B cell (primary cell): Measurements from ENCODE around the gene TRPV5. TPM values are rescaled to one million over a fixed set of nuclear protein-coding genes. Genes with fewer than 3 reads are reported as not detected.

Experiments used
- ATAC-seq: fragments of 200-7000 bp; cut with Tn5 transposase; one replicate; pipeline ENCODE4 v1.10.0; 2021; ENCODE audit warnings: low read depth, mild to moderate bottlenecking, moderate number of reproducible peaks, moderate library complexity
- CTCF ChIA-PET: fragments of 350-600 bp; sonication (Branson Sonifier 250); formaldehyde crosslinking; loops from one replicate; lab custom pipeline; 2021; ENCODE audit warnings: antibody characterized with exemption, inconsistent platforms; lab: Charles Lee
- POLR2A ChIA-PET: fragments of 350-600 bp; sonication (Branson Sonifier 250); formaldehyde crosslinking; loops from one replicate; lab custom pipeline; 2021; ENCODE audit warnings: antibody characterized with exemption; lab: Charles Lee
- DNase-seq: peaks from one replicate; pipeline ENCODE4 v3.0.0; 2013
- H2AFZ ChIP-seq: 2 replicates; pipeline ENCODE4 v1.6.1; 2012; ENCODE audit warnings: mild to moderate bottlenecking, low read depth, low read length; ENCODE audit not compliant: insufficient read depth, poor library complexity, severe bottlenecking
- H3K27ac ChIP-seq, 2 donors: 1 replicate in 1 of 2; 2 replicates in 1 of 2; pipeline ENCODE4 v1.5.1; 2012 to 2013; ENCODE audit warnings: low read length in 2 of 2, mild to moderate bottlenecking in 2 of 2, moderate library complexity in 1 of 2
- H3K27me3 ChIP-seq, 4 experiments: fragments of 200-600 bp in 1 of 4; sonication (generic) in 1 of 4; replicated peaks in 1 of 4; 1 replicate in 2 of 4; 2 replicates in 2 of 4; pipeline versions ENCODE4 v1.6.1 to v1.7.0; 2013 to 2016; ENCODE audit warnings: low read length in 3 of 4, mild to moderate bottlenecking in 2 of 4, mixed read lengths in 1 of 4, moderate library complexity in 1 of 4; ENCODE audit not compliant: insufficient read depth in 4 of 4, control insufficient read depth in 3 of 4; ENCODE audit errors: control extremely low read depth in 1 of 4
- H3K36me3 ChIP-seq, 2 experiments: replicated peaks in 1 of 2; 1 replicate in 1 of 2; 2 replicates in 1 of 2; pipeline versions ENCODE4 v1.6.1 to v1.7.1; 2013; ENCODE audit warnings: low read length in 1 of 2; ENCODE audit not compliant: insufficient read depth in 2 of 2, control insufficient read depth in 1 of 2; ENCODE audit errors: control extremely low read depth in 1 of 2, extremely low read depth in 1 of 2
- H3K4me1 ChIP-seq, 2 donors: fragments of 200-600 bp in 1 of 2; sonication (generic) in 1 of 2; 1 replicate in 1 of 2; 2 replicates in 1 of 2; pipeline versions ENCODE4 v1.5.1 to v1.6.1; 2013 to 2017; ENCODE audit warnings: low read length in 2 of 2; ENCODE audit not compliant: control insufficient read depth in 2 of 2, insufficient read depth in 2 of 2
- H3K4me2 ChIP-seq: replicated peaks from 2 replicates; pipeline ENCODE3; 2012; ENCODE audit warnings: mild to moderate bottlenecking, low read depth, low read length; ENCODE audit not compliant: poor library complexity, severe bottlenecking
- H3K4me3 ChIP-seq, 5 experiments: fragments of 200-600 bp in 1 of 5; sonication (generic) in 1 of 5; 1 replicate in 3 of 5; 2 replicates in 2 of 5; pipeline versions ENCODE4 v1.5.1 to v1.7.0; 2011 to 2016; ENCODE audit warnings: low read length in 4 of 5, mild to moderate bottlenecking in 4 of 5, low read depth in 2 of 5, control low read depth in 1 of 5, moderate library complexity in 1 of 5; ENCODE audit not compliant: insufficient read depth in 1 of 5; ENCODE audit errors: control extremely low read depth in 1 of 5, extremely low read depth in 1 of 5
- H3K79me2 ChIP-seq: fragments of 200-600 bp; sonication (generic); one replicate; pipeline ENCODE4 v1.6.0; 2016; ENCODE audit warnings: low read length; ENCODE audit not compliant: control insufficient read depth, insufficient read depth
- H3K9ac ChIP-seq: fragments of 200-600 bp; sonication (generic); 2 replicates; pipeline ENCODE4 v1.6.1; 2017; ENCODE audit warnings: mild to moderate bottlenecking, low read length, moderate library complexity
- H3K9me3 ChIP-seq, 3 donors: one replicate each; pipeline versions ENCODE4 v1.6.1 to v1.7.1; 2013; ENCODE audit warnings: low read length in 2 of 3; ENCODE audit not compliant: control insufficient read depth in 2 of 3, insufficient read depth in 1 of 3; ENCODE audit errors: control extremely low read depth in 1 of 3
- H4K20me1 ChIP-seq: 2 replicates; pipeline ENCODE4 v1.6.0; 2012; ENCODE audit warnings: mild to moderate bottlenecking, low read length; ENCODE audit not compliant: insufficient read depth, control insufficient read depth, poor library complexity, severe bottlenecking
- H3K27ac Mint-ChIP-seq: one replicate; pipeline ENCODE4 v1.8.0; 2021; ENCODE audit warnings: mixed read lengths
- H3K27me3 Mint-ChIP-seq: one replicate; pipeline ENCODE4 v1.8.0; 2021; ENCODE audit warnings: mixed read lengths
- H3K4me1 Mint-ChIP-seq: one replicate; pipeline ENCODE4 v1.8.0; 2021; ENCODE audit warnings: mixed read lengths
- H3K4me3 Mint-ChIP-seq: one replicate; pipeline ENCODE4 v1.8.0; 2021; ENCODE audit warnings: mixed read lengths
- H3K9me3 Mint-ChIP-seq: one replicate; pipeline ENCODE4 v1.8.0; 2022; ENCODE audit warnings: mixed read lengths; ENCODE audit not compliant: insufficient read depth
- EZH2 ChIP-seq: IDR thresholded peaks from 2 replicates; pipeline ENCODE4 v1.6.1; 2012; ENCODE audit warnings: borderline replicate concordance, low read depth, mild to moderate bottlenecking, moderate library complexity, low read length; ENCODE audit not compliant: insufficient read depth, poor library complexity, severe bottlenecking
- WGBS: methylation state at CpG from one replicate; pipeline ENCODE4 v1.1.5; 2013; ENCODE audit warnings: missing lambda C conversion rate; ENCODE audit not compliant: insufficient coverage; 5-methylcytosine and 5-hydroxymethylcytosine counted together
- intact Hi-C: fragments of 100-400 bp; cut with micrococcal nuclease; formaldehyde crosslinking; loops from one replicate; pipeline ENCODE4 v1.10.0; 2022
- polyA plus RNA-seq: library from polyadenylated mRNA; depleted of rRNA; stranded (reverse); fragments of >200 nt; gene quantifications from 2 replicates; pipeline ENCODE4 v1.2.3, GENCODE V29; 2012
- total RNA-seq, 2 donors: library from RNA; stranded (reverse); fragments of 120-200 nt in 1 of 2; gene quantifications; 1 replicate in 1 of 2; 2 replicates in 1 of 2; pipeline versions ENCODE4 v1.2.3 to v1.2.4, GENCODE V29; 2013 to 2022
- TF ChIP-seq, protein P1 (sequence below): fragments of 200-600 bp; IDR thresholded peaks from one replicate; pipeline ENCODE4 v1.8.0; 2022; ENCODE audit warnings: antibody characterized with exemption, mild to moderate bottlenecking

The TRPV5 gene
- total and polyA plus RNA-seq, 2 donors (not counting 1 experiment from before 2014, with no cell fraction given), result 0.03 TPM; not detected in 1

DNA sequence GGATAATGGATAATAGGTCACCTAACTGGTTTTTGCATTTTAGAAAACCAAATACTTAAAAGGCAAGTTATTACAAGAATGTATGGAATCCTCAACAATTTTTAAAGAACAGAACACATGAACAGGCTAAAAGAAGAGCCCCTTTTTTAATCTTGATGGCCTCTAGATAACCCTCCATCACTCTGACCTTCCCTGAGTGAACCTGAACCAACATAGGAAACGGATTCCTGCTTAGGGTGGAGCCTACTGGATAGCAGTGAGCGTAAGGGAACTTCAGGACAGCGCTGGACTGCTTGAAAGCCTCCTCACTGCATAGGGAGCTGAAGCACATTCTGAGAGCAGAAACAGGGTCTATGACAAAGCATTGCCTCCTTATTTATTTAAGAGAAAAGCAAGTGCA is 20.5 kb downstream of the TRPV5 start:
- Histone ChIP-seq H3K27ac (no peak overlapping the region), H3K36me3 (no peaks in the 10 kb centered on the region), H2AFZ (no peak overlapping the region), H4K20me1 (no peaks in the 10 kb centered on the region), H3K9me3 (no peaks in the 10 kb centered on the region), H3K4me2 (no peak overlapping the region), H3K27me3 (peaks cover 0 to 7% (median 3%) of the 10 kb centered on the region in 4 experiments), H3K9ac (no peak overlapping the region), H3K4me1 (no peaks in the 10 kb centered on the region), H3K79me2 (no peaks in the 10 kb centered on the region), H3K4me3 (no peak overlapping the region)
- DNase-seq (no peak), ATAC-seq (no peak)
- POLR2A ChIA-PET, result no interaction called here
- no peak for TF ChIP-seq EZH2
- TF ChIP-seq, protein P1, sequence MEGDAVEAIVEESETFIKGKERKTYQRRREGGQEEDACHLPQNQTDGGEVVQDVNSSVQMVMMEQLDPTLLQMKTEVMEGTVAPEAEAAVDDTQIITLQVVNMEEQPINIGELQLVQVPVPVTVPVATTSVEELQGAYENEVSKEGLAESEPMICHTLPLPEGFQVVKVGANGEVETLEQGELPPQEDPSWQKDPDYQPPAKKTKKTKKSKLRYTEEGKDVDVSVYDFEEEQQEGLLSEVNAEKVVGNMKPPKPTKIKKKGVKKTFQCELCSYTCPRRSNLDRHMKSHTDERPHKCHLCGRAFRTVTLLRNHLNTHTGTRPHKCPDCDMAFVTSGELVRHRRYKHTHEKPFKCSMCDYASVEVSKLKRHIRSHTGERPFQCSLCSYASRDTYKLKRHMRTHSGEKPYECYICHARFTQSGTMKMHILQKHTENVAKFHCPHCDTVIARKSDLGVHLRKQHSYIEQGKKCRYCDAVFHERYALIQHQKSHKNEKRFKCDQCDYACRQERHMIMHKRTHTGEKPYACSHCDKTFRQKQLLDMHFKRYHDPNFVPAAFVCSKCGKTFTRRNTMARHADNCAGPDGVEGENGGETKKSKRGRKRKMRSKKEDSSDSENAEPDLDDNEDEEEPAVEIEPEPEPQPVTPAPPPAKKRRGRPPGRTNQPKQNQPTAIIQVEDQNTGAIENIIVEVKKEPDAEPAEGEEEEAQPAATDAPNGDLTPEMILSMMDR, result no peak
- Mint-ChIP-seq H3K27me3 (peaks cover 36% of the 10 kb centered on the region), H3K4me1 (no peaks in the 10 kb centered on the region), H3K4me3 (no peak overlapping the region), H3K9me3 (no peaks in the 10 kb centered on the region), H3K27ac (no peak overlapping the region)
- WGBS, result 87% methylated on average over 3 of the region's 3 CpGs
- intact Hi-C loops, result no loop called here
- CTCF ChIA-PET, result no interaction called here

DNA sequence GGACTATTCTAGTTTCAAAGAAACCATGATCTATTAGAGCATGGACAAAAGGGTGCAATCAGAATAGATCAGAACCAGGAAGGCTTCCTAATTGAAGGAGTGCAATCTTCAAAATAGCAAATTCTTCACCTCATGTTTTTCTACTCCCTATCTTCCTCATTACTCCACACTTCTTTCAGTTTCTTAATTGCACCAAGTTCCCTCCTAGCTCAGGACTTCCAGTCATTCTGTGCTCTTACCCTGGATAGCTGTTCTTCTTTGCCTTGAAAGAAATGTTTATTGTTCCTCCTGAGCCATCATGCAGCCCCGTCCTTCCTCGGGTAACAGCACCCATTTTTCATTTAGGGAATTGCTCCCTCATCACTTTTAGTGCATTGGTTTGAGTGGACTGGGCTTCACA is 23.1 kb downstream of the TRPV5 start:
- no peaks in the 10 kb centered on the region for H3K4me1 Mint-ChIP-seq
- H3K9me3 ChIP-seq, result peaks cover 0 to 3% (median 2%) of the 10 kb centered on the region in 3 donors
- H3K4me1 ChIP-seq, result no peaks in the 10 kb centered on the region
- peaks cover 0 to 9% (median 3%) of the 10 kb centered on the region in 4 experiments for H3K27me3 ChIP-seq
- no peaks in the 10 kb centered on the region for H4K20me1 ChIP-seq
- H3K27me3 Mint-ChIP-seq, result peaks cover 45% of the 10 kb centered on the region
- H3K4me3 ChIP-seq, result no peak overlapping the region
- no peaks in the 10 kb centered on the region for H3K9me3 Mint-ChIP-seq
- no CpG with 5 or more reads among the region's 2 CpGs for WGBS
- H3K4me2 ChIP-seq, result no peak overlapping the region
- TF ChIP-seq, protein P1, result no peak
- ChIA-PET POLR2A (no interaction called here), CTCF (interaction anchor here (0.9 to 3.6 kb wide), 6 partner anchors 10 to 304 kb away, joined by 3 to 21 read pairs (median 6); no protein-coding TSS in a partner anchor)
- DNase-seq (no peak), ATAC-seq (no peak)
- intact Hi-C loops, result no loop called here
- H3K27ac ChIP-seq, result no peak overlapping the region
- no peaks in the 10 kb centered on the region for H3K79me2 ChIP-seq
- no peak overlapping the region for H3K9ac ChIP-seq
- no peak overlapping the region for H2AFZ ChIP-seq
- H3K27ac Mint-ChIP-seq, result no peak overlapping the region
- no peak overlapping the region for H3K4me3 Mint-ChIP-seq
- no peaks in the 10 kb centered on the region for H3K36me3 ChIP-seq
